IMR-90 (cell line): ENCODE data around the gene PP2D1. TPM values are rescaled to one million over a fixed set of nuclear protein-coding genes. Genes with fewer than 3 reads are reported as not detected.

ENCODE experiments used
- ATAC-seq: fragments of 200-7000 bp; cut with Tn5 transposase; 2 replicates; pipeline ENCODE4 v1.9.1; 2020; ENCODE audit warnings: low read depth, mild to moderate bottlenecking, moderate library complexity
- BruUV-seq: library from RNA; stranded (reverse); fragments of 400-500 nt; replicated peaks from 2 replicates; lab custom pipeline; 2021; lab: Mats Ljungman, UMichigan
- CTCF ChIA-PET: fragments of 300-600 bp; formaldehyde crosslinking; extraction: SDS; loops from one replicate; lab custom pipeline; 2021; ENCODE audit warnings: antibody characterized with exemption; lab: Yijun Ruan, JAX
- POLR2A ChIA-PET: fragments of 300-600 bp; sonication (Branson Sonifier 250); formaldehyde crosslinking; loops from one replicate; lab custom pipeline; 2022; ENCODE audit warnings: antibody characterized with exemption; ENCODE audit not compliant: unreplicated experiment; lab: Charles Lee
- DNase-seq: peaks from one replicate; pipeline ENCODE4 v3.0.0; 2013
- H2AFZ ChIP-seq: replicated peaks from 2 replicates; pipeline ENCODE3; 2013; ENCODE audit warnings: low read length, mild to moderate bottlenecking; ENCODE audit not compliant: poor library complexity
- H2AK5ac ChIP-seq: 2 replicates; pipeline ENCODE4 v1.6.1; 2013; ENCODE audit warnings: low read depth, low read length, inconsistent platforms
- H2AK9ac ChIP-seq: replicated peaks from 2 replicates; pipeline ENCODE3; 2013; ENCODE audit warnings: mild to moderate bottlenecking, low read depth, low read length, moderate library complexity; ENCODE audit not compliant: poor library complexity
- H2BK120ac ChIP-seq: 2 replicates; pipeline ENCODE4 v1.6.1; 2013; ENCODE audit warnings: low read depth, low read length, inconsistent platforms
- H2BK15ac ChIP-seq: 3 replicates; pipeline ENCODE4 v1.6.1; 2013; ENCODE audit warnings: low read depth, low read length, inconsistent platforms
- H2BK20ac ChIP-seq: 2 replicates; pipeline ENCODE4 v1.6.1; 2013; ENCODE audit warnings: low read depth, mild to moderate bottlenecking, inconsistent platforms, low read length, moderate library complexity
- H2BK5ac ChIP-seq: 2 replicates; pipeline ENCODE4 v1.6.1; 2013; ENCODE audit warnings: mild to moderate bottlenecking, low read depth, low read length, inconsistent platforms; ENCODE audit not compliant: poor library complexity, severe bottlenecking
- H3K14ac ChIP-seq: replicated peaks from 2 replicates; pipeline ENCODE4 v1.6.1; 2013; ENCODE audit warnings: low read depth, low read length, inconsistent platforms
- H3K18ac ChIP-seq: 2 replicates; pipeline ENCODE4 v1.6.1; 2013; ENCODE audit warnings: low read depth, low read length, control low read depth
- H3K23ac ChIP-seq: 2 replicates; pipeline ENCODE4 v1.6.1; 2013; ENCODE audit warnings: low read depth, low read length, inconsistent platforms
- H3K27ac ChIP-seq: 2 replicates; pipeline ENCODE4 v1.5.1; 2013; ENCODE audit warnings: mild to moderate bottlenecking, control low read depth, low read length; ENCODE audit not compliant: insufficient read depth
- H3K27me3 ChIP-seq: 2 replicates; pipeline ENCODE4 v1.6.1; 2013; ENCODE audit warnings: low read length; ENCODE audit not compliant: control insufficient read depth, insufficient read depth
- H3K36me3 ChIP-seq: 2 replicates; pipeline ENCODE4 v1.6.1; 2013; ENCODE audit warnings: low read length, mixed read lengths; ENCODE audit not compliant: control insufficient read depth, insufficient read depth
- H3K4ac ChIP-seq: 2 replicates; pipeline ENCODE4 v1.6.1; 2013; ENCODE audit warnings: low read depth, low read length, inconsistent platforms
- H3K4me1 ChIP-seq: 2 replicates; pipeline ENCODE4 v1.6.1; 2013; ENCODE audit warnings: low read length, mixed read lengths; ENCODE audit not compliant: control insufficient read depth, insufficient read depth
- H3K4me2 ChIP-seq: 2 replicates; pipeline ENCODE4 v1.6.1; 2013; ENCODE audit warnings: low read depth, mild to moderate bottlenecking, control low read depth, low read length, moderate library complexity
- H3K4me3 ChIP-seq: 2 replicates; pipeline ENCODE4 v1.5.1; 2013; ENCODE audit warnings: low read depth, mild to moderate bottlenecking, control low read depth, low read length, moderate library complexity; ENCODE audit not compliant: insufficient read depth
- H3K56ac ChIP-seq: 2 replicates; pipeline ENCODE4 v1.6.1; 2013; ENCODE audit warnings: low read length, inconsistent platforms; ENCODE audit not compliant: insufficient read depth; ENCODE audit errors: extremely low read depth
- H3K79me1 ChIP-seq, 2 experiments: 2 replicates each; pipeline ENCODE4 v1.6.1; 2013; ENCODE audit warnings: low read length in 2 of 2, inconsistent platforms in 1 of 2, low read depth in 1 of 2
- H3K9ac ChIP-seq: 2 replicates; pipeline ENCODE4 v1.6.1; 2013; ENCODE audit warnings: low read depth, low read length, control low read depth
- H3K9me1 ChIP-seq: 2 replicates; pipeline ENCODE4 v1.6.1; 2013; ENCODE audit warnings: low read length, inconsistent platforms; ENCODE audit not compliant: insufficient read depth
- H3K9me3 ChIP-seq: 2 replicates; pipeline ENCODE4 v1.6.1; 2013; ENCODE audit warnings: low read length; ENCODE audit not compliant: control insufficient read depth, insufficient read depth
- H4K20me1 ChIP-seq: 2 replicates; pipeline ENCODE4 v1.6.1; 2013; ENCODE audit warnings: low read length, inconsistent platforms; ENCODE audit not compliant: insufficient read depth
- H4K5ac ChIP-seq: 2 replicates; pipeline ENCODE4 v1.6.1; 2013; ENCODE audit warnings: mild to moderate bottlenecking, low read depth, low read length, control low read depth
- H4K8ac ChIP-seq, 2 experiments: 2 replicates each; pipeline ENCODE4 v1.6.1; 2013; ENCODE audit warnings: low read depth in 2 of 2, low read length in 2 of 2, control low read depth in 1 of 2, inconsistent platforms in 1 of 2
- H4K91ac ChIP-seq: 2 replicates; pipeline ENCODE4 v1.6.1; 2013; ENCODE audit warnings: low read depth, low read length, inconsistent platforms; ENCODE audit not compliant: insufficient read depth
- BHLHE40 ChIP-seq: fragments of 150-350 bp; IDR thresholded peaks from 2 replicates; pipeline ENCODE4 v1.6.1; 2016; ENCODE audit warnings: mild to moderate bottlenecking, low read depth, low read length
- MXI1 ChIP-seq: IDR thresholded peaks from 2 replicates; pipeline ENCODE4 v1.6.1; 2012; ENCODE audit warnings: low read depth, mild to moderate bottlenecking, low read length, moderate library complexity, borderline replicate concordance
- WGBS, 2 experiments: methylation state at CpG; one replicate each; pipeline versions ENCODE4 v1.1.5 to v1.1.7; 2013; ENCODE audit warnings: missing lambda C conversion rate in 2 of 2; ENCODE audit not compliant: insufficient read length in 1 of 2; ENCODE audit errors: extremely low coverage in 2 of 2; 5-methylcytosine and 5-hydroxymethylcytosine counted together
- dilution Hi-C: fragments of 300-500 bp; cut with HindIII; formaldehyde crosslinking; loops from one replicate; pipeline ENCODE4 v1.14.3; 2018; ENCODE audit warnings: low sequenced_read_pairs; ENCODE audit not compliant: unreplicated experiment
- in situ Hi-C: fragments of 300-500 bp; cut with MboI; formaldehyde crosslinking; loops from 3 replicates; pipeline ENCODE4 v1.14.3; 2019; ENCODE audit warnings: low sequenced_read_pairs, inconsistent platforms, mixed read lengths
- intact Hi-C: fragments of 100-400 bp; cut with micrococcal nuclease; formaldehyde crosslinking; loops from 2 replicates; pipeline ENCODE4 v1.10.0; 2022
- polyA plus RNA-seq, 3 experiments: library from polyadenylated mRNA; depleted of rRNA; stranded (reverse); fragments of >200 nt; gene quantifications; 2 replicates each; pipeline ENCODE4 v1.2.3, GENCODE V29; 2012; ENCODE audit warnings: low replicate concordance in 1 of 3
- total RNA-seq: library from RNA; depleted of rRNA; stranded (reverse); fragments of >200 nt; gene quantifications from 2 replicates; pipeline ENCODE4 v1.2.3, GENCODE V29; 2012
- TF ChIP-seq, protein P1 (sequence below): fragments of 150-350 bp; IDR thresholded peaks from 2 replicates; pipeline ENCODE4 v1.6.1; 2016; ENCODE audit warnings: low read depth, mild to moderate bottlenecking, low read length, moderate library complexity, borderline replicate concordance

PP2D1 gene
- total and polyA plus RNA-seq, 2 of the 4 experiments (the other 2 are of a cell fraction), result not detected

DNA sequence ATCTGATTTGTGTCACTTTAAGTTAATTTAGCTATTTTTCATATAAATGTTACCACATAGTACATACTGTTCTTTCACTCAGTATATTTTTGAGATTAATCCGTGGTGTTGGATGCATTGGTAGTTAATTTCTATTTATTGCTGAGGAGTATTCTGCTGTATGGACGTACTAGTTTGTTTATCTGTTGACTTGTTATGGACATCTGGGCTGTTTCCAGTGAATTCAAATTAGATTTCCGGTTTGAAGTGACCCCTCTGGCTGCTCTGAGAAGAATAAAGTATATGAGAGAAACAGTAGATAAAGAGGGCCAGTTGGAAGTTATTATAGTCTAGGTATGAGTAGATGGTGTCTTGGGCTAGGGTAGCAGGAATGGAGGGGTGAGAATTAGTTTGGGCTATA is 43.8 kb upstream of the PP2D1 start:
- no peaks in the 10 kb centered on the region for H3K9me3 ChIP-seq
- no peaks in the 10 kb centered on the region for H3K36me3 ChIP-seq
- H4K20me1 ChIP-seq, result no peaks in the 10 kb centered on the region
- no peak overlapping the region for H2AK5ac ChIP-seq
- H3K56ac ChIP-seq, result no peak overlapping the region
- H2BK15ac ChIP-seq, result no peak overlapping the region
- BruUV-seq, result no TSS peak
- H4K8ac ChIP-seq, result no peak overlapping the region
- H3K4me1 ChIP-seq, result peaks cover 14% of the 10 kb centered on the region; the same call in 1 of the 2 replicates
- dilution Hi-C loops (no loop called here), in situ Hi-C loops (no loop called here), intact Hi-C loops (no loop called here)
- no peak overlapping the region for H3K27ac ChIP-seq
- H2BK120ac ChIP-seq, result no peak overlapping the region
- WGBS, 2 experiments, result no CpG with 5 or more reads among the region's 3 CpGs
- no peak overlapping the region for H2AFZ ChIP-seq
- ATAC-seq, result no peak
- no peaks in the 10 kb centered on the region for H3K27me3 ChIP-seq
- POLR2A ChIA-PET, result no interaction called here
- H3K9ac ChIP-seq, result no peak overlapping the region
- H3K4ac ChIP-seq, result no peak overlapping the region
- no peak for DNase-seq
- CTCF ChIA-PET, result no interaction called here
- H3K4me3 ChIP-seq, result no peak overlapping the region
- H3K18ac ChIP-seq, result no peak overlapping the region
- H3K79me1 ChIP-seq, result peaks cover 0 to 5% of the 10 kb centered on the region in 2 experiments; a peak in 2 of 4 replicates
- H4K5ac ChIP-seq, result no peak overlapping the region
- no peak overlapping the region for H3K14ac ChIP-seq
- H2BK20ac ChIP-seq, result no peak overlapping the region
- H2BK5ac ChIP-seq, result no peak overlapping the region
- H3K4me2 ChIP-seq, result no peak overlapping the region
- no peak overlapping the region for H3K23ac ChIP-seq
- no peak overlapping the region for H2AK9ac ChIP-seq
- H4K91ac ChIP-seq, result no peak overlapping the region
- TF ChIP-seq, protein P1, sequence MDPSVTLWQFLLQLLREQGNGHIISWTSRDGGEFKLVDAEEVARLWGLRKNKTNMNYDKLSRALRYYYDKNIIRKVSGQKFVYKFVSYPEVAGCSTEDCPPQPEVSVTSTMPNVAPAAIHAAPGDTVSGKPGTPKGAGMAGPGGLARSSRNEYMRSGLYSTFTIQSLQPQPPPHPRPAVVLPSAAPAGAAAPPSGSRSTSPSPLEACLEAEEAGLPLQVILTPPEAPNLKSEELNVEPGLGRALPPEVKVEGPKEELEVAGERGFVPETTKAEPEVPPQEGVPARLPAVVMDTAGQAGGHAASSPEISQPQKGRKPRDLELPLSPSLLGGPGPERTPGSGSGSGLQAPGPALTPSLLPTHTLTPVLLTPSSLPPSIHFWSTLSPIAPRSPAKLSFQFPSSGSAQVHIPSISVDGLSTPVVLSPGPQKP, result no peak
- TF ChIP-seq MXI1 (no peak), BHLHE40 (no peak)
- H3K9me1 ChIP-seq, result peaks cover 4% of the 10 kb centered on the region
